ENCODE measurements around the gene SPATA19.

Gene SPATA19

GRCh38 chr11:133842730-133843129 lies 2.6 kb downstream of the SPATA19 start:
- no peak for ATAC-seq
- TF ChIP-seq ESRRG (CRISPR knock-in tag; IDR thresholded peaks at IDR 0.05) (no peak), RARB (CRISPR knock-in tag; IDR thresholded peaks at IDR 0.05) (no peak), TOX (CRISPR knock-in tag; IDR thresholded peaks at IDR 0.05; ENCODE audit: borderline replicate concordance) (no peak), TCF4 (CRISPR knock-in tag; IDR thresholded peaks at IDR 0.05; ENCODE audit: borderline replicate concordance) (no peak), POU6F1 (CRISPR knock-in tag; IDR thresholded peaks at IDR 0.05; ENCODE audit: borderline replicate concordance, low read depth) (no peak), CSDC2 (CRISPR knock-in tag; IDR thresholded peaks at IDR 0.05) (no peak), ARNTL (CRISPR knock-in tag; IDR thresholded peaks at IDR 0.05; ENCODE audit: borderline replicate concordance, low read depth) (no peak), PPARA (CRISPR knock-in tag; IDR thresholded peaks at IDR 0.05; ENCODE audit: borderline replicate concordance) (no peak), ISL1 (CRISPR knock-in tag; IDR thresholded peaks at IDR 0.05) (no peak), SNAI2 (CRISPR knock-in tag; IDR thresholded peaks at IDR 0.05) (no peak), OSR1 (CRISPR knock-in tag; IDR thresholded peaks at IDR 0.05) (no peak), PATZ1 (CRISPR knock-in tag; IDR thresholded peaks at IDR 0.05; ENCODE audit: borderline replicate concordance) (no peak), BACH2 (CRISPR knock-in tag; IDR thresholded peaks at IDR 0.05; ENCODE audit: borderline replicate concordance) (no peak), ZFP30 (CRISPR knock-in tag; IDR thresholded peaks at IDR 0.05) (no peak), ZNF8 (CRISPR knock-in tag; IDR thresholded peaks at IDR 0.05) (no peak), ZFP3 (CRISPR knock-in tag; IDR thresholded peaks at IDR 0.05) (no peak), CREB5 (CRISPR knock-in tag; IDR thresholded peaks at IDR 0.05; ENCODE audit: low read depth) (no peak), ZNF70 (CRISPR knock-in tag; IDR thresholded peaks at IDR 0.05) (no peak), ZC3H10 (CRISPR knock-in tag; IDR thresholded peaks at IDR 0.05) (no peak), TSHZ2 (CRISPR knock-in tag; IDR thresholded peaks at IDR 0.05) (no peak)

- no peak for ATAC-seq
- TF ChIP-seq ZFP3 (CRISPR knock-in tag; IDR thresholded peaks at IDR 0.05): no peak
- TF ChIP-seq ZC3H10 (CRISPR knock-in tag; IDR thresholded peaks at IDR 0.05): no peak
- TF ChIP-seq PPARA (CRISPR knock-in tag; IDR thresholded peaks at IDR 0.05; ENCODE audit: borderline replicate concordance): no peak
- TF ChIP-seq CSDC2 (CRISPR knock-in tag; IDR thresholded peaks at IDR 0.05): no peak
- TF ChIP-seq ISL1 (CRISPR knock-in tag; IDR thresholded peaks at IDR 0.05): no peak
- no peak for TF ChIP-seq ZFP30 (CRISPR knock-in tag; IDR thresholded peaks at IDR 0.05)
- TF ChIP-seq SNAI2 (CRISPR knock-in tag; IDR thresholded peaks at IDR 0.05): no peak
- no peak for TF ChIP-seq TCF4 (CRISPR knock-in tag; IDR thresholded peaks at IDR 0.05; ENCODE audit: borderline replicate concordance)
- no peak for TF ChIP-seq PATZ1 (CRISPR knock-in tag; IDR thresholded peaks at IDR 0.05; ENCODE audit: borderline replicate concordance)
Measured at GRCh38 chr11:133842053-133842452, 3.3 kb downstream of the SPATA19 start.
